MM.1S (cell line): ENCODE measurements around the gene IFT25.

Experiments
- DNase-seq: peaks from one replicate; pipeline ENCODE4 v3.0.0-alpha.2; 2015
- H2AFZ ChIP-seq: fragments of 300-600 bp; sonication (generic); 2 replicates; pipeline ENCODE4 v1.6.0; 2016; ENCODE audit warnings: antibody characterized with exemption, low read length
- H3F3A ChIP-seq: fragments of 300-600 bp; sonication (generic); 2 replicates; pipeline ENCODE4 v1.6.1; 2016; ENCODE audit warnings: mild to moderate bottlenecking, antibody characterized with exemption, low read length, moderate library complexity, mixed read lengths; ENCODE audit not compliant: insufficient read depth
- H3K27ac ChIP-seq: fragments of 300-600 bp; sonication (generic); 2 replicates; pipeline ENCODE4 v1.5.1; 2016; ENCODE audit warnings: mild to moderate bottlenecking, low read length
- H3K27me3 ChIP-seq: fragments of 300-600 bp; sonication (generic); replicated peaks from 2 replicates; pipeline ENCODE4 v1.6.0; 2016; ENCODE audit warnings: low read length; ENCODE audit not compliant: insufficient read depth
- H3K36me3 ChIP-seq: fragments of 300-600 bp; sonication (generic); replicated peaks from 2 replicates; pipeline ENCODE4 v1.6.1; 2016; ENCODE audit warnings: mild to moderate bottlenecking, low read length, mixed read lengths; ENCODE audit not compliant: insufficient read depth
- H3K4me1 ChIP-seq: fragments of 300-600 bp; sonication (generic); 2 replicates; pipeline ENCODE4 v1.6.1; 2016; ENCODE audit warnings: low read length, mixed read lengths
- H3K4me2 ChIP-seq: fragments of 300-600 bp; sonication (generic); 2 replicates; pipeline ENCODE4 v1.6.0; 2016; ENCODE audit warnings: low read depth, low read length
- H3K4me3 ChIP-seq: fragments of 300-600 bp; sonication (generic); 2 replicates; pipeline ENCODE4 v1.5.1; 2016; ENCODE audit warnings: low read length, mixed read lengths
- H3K79me2 ChIP-seq: fragments of 300-600 bp; sonication (generic); 2 replicates; pipeline ENCODE4 v1.6.1; 2016; ENCODE audit warnings: mixed run types, low read length, mixed read lengths
- H3K9ac ChIP-seq: fragments of 300-600 bp; sonication (generic); 2 replicates; pipeline ENCODE4 v1.6.1; 2016; ENCODE audit warnings: low read length, mixed read lengths
- H3K9me2 ChIP-seq: fragments of 300-600 bp; sonication (generic); replicated peaks from 2 replicates; pipeline ENCODE4 v1.6.1; 2016; ENCODE audit warnings: mild to moderate bottlenecking, low read length, mixed read lengths; ENCODE audit not compliant: insufficient read depth
- H3K9me3 ChIP-seq: fragments of 300-600 bp; sonication (generic); replicated peaks from 2 replicates; pipeline ENCODE4 v1.6.1; 2016; ENCODE audit warnings: mild to moderate bottlenecking, low read length, mixed read lengths; ENCODE audit not compliant: insufficient read depth
- H4K20me1 ChIP-seq: fragments of 300-600 bp; sonication (generic); 2 replicates; pipeline ENCODE4 v1.6.1; 2016; ENCODE audit warnings: mild to moderate bottlenecking, low read length, moderate library complexity, mixed read lengths; ENCODE audit not compliant: insufficient read depth
- EZH2 ChIP-seq: fragments of 300-600 bp; sonication (generic); optimal IDR thresholded peaks from 2 replicates; pipeline ENCODE3; 2017; ENCODE audit warnings: low read depth, mild to moderate bottlenecking, antibody characterized with exemption, low read length, mixed read lengths
- EZH2phosphoT487 ChIP-seq: fragments of 300-600 bp; sonication (generic); IDR thresholded peaks from 2 replicates; pipeline ENCODE4 v1.6.1; 2018; ENCODE audit warnings: antibody characterized with exemption, low read length
- TF ChIP-seq, protein P1 (sequence below): fragments of 300-600 bp; sonication (generic); IDR thresholded peaks from 2 replicates; pipeline ENCODE4 v1.5.1; 2016; ENCODE audit warnings: antibody characterized with exemption, low read length, mixed read lengths

The IFT25 gene

GRCh38 chr1:53951697-53952096, 6.2 kb upstream of the IFT25 start:
- Histone ChIP-seq H3K4me1 (no peaks in the 10 kb centered on the region), H2AFZ (no peak overlapping the region), H3K9me3 (no peaks in the 10 kb centered on the region), H3K27ac (no peak overlapping the region), H3K4me2 (no peak overlapping the region), H3F3A (no peaks in the 10 kb centered on the region), H3K4me3 (no peak overlapping the region), H3K79me2 (peaks cover 44% of the 10 kb centered on the region), H3K36me3 (no peaks in the 10 kb centered on the region; the same call in 1 of the 2 replicates), H3K9ac (no peak overlapping the region), H3K9me2 (no peaks in the 10 kb centered on the region), H3K27me3 (no peaks in the 10 kb centered on the region), H4K20me1 (no peaks in the 10 kb centered on the region)
- DNase-seq = no peak
- TF ChIP-seq EZH2 = no peak
- TF ChIP-seq EZH2phosphoT487 = no peak
- TF ChIP-seq, protein P1, sequence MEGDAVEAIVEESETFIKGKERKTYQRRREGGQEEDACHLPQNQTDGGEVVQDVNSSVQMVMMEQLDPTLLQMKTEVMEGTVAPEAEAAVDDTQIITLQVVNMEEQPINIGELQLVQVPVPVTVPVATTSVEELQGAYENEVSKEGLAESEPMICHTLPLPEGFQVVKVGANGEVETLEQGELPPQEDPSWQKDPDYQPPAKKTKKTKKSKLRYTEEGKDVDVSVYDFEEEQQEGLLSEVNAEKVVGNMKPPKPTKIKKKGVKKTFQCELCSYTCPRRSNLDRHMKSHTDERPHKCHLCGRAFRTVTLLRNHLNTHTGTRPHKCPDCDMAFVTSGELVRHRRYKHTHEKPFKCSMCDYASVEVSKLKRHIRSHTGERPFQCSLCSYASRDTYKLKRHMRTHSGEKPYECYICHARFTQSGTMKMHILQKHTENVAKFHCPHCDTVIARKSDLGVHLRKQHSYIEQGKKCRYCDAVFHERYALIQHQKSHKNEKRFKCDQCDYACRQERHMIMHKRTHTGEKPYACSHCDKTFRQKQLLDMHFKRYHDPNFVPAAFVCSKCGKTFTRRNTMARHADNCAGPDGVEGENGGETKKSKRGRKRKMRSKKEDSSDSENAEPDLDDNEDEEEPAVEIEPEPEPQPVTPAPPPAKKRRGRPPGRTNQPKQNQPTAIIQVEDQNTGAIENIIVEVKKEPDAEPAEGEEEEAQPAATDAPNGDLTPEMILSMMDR = no peak

DNA sequence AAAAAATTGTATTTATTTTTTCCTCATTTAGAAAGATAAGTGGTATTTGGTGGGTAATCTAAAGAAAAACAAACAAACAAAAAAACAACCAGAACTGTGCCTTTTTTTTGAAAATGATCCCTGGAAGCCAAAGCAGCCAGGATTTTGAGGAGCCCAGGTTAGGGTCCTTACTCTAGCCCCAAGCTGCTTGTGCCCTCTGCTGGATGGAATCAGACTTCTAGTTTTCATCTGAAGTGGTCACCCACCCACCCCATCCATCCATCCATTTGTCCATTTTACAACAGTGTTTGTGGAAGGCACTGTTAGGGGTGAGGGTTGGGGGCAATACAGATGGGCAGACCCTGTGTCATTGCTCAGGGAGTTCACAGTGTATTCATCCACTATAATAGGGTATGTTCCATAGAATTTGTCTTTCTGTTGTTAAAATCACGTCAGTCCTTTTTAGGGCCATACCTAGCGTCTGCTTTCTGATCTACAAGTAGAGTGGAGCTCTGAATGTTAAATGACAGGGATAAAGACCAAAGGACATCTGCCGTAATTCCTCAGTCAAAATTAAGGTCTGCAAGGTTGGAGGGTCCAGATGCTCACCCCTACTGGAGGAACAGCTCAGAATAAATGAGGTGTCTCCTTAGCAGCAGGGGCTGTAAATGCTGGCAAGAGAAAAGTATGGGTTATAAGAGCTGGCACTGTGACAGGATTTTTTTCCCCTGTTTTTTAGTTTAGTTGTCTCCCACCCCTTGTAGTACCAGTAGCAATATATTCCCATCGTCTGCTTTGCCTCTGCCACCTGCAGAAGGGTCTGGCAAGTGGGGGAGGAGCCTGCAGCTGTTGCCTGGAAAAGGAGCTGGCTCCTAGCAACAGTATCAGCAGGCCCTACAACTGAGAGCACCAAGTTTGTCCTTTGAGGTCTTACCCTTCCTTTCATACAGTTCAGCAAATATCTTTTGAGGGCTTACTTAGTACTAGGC, 3.8 kb upstream of the IFT25 start:
- Histone ChIP-seq H3K79me2 (peaks cover 57% of the 10 kb centered on the region), H3F3A (no peaks in the 10 kb centered on the region), H3K9ac (no peak overlapping the region), H3K9me3 (no peaks in the 10 kb centered on the region), H3K4me3 (no peak overlapping the region), H3K4me2 (no peak overlapping the region), H2AFZ (no peak overlapping the region), H3K27me3 (no peaks in the 10 kb centered on the region), H3K27ac (no peak overlapping the region), H4K20me1 (no peaks in the 10 kb centered on the region), H3K4me1 (0 out of 2 replicates have a peak, but pooled peaks cover 6% of the 10 kb centered on the region), H3K9me2 (no peaks in the 10 kb centered on the region), H3K36me3 (no peaks in the 10 kb centered on the region)
- DNase-seq = peak; percentile 31
- TF ChIP-seq EZH2 (no peak), EZH2phosphoT487 (no peak)
- TF ChIP-seq, protein P1 = peak; percentile 50

- no peak overlapping the region for H3K4me2 ChIP-seq
- no peak overlapping the region for H3K9ac ChIP-seq
- H3K27me3 ChIP-seq = no peaks in the 10 kb centered on the region
- H3F3A ChIP-seq = no peaks in the 10 kb centered on the region
- H4K20me1 ChIP-seq = no peaks in the 10 kb centered on the region
- H3K36me3 ChIP-seq = no peaks in the 10 kb centered on the region
- peaks cover 66% of the 10 kb centered on the region for H3K79me2 ChIP-seq
- H3K9me3 ChIP-seq = no peaks in the 10 kb centered on the region
- H3K4me1 ChIP-seq = 0 out of 2 replicates have a peak, but pooled peaks cover 6% of the 10 kb centered on the region
- H3K27ac ChIP-seq = no peak overlapping the region
- H3K9me2 ChIP-seq = no peaks in the 10 kb centered on the region
- DNase-seq = no peak
- H3K4me3 ChIP-seq = no peak overlapping the region
- TF ChIP-seq EZH2phosphoT487 (no peak), EZH2 (no peak)
- TF ChIP-seq, protein P1 = no peak
- no peak overlapping the region for H2AFZ ChIP-seq
Observed at GRCh38 chr1:53948291-53948690, 2.8 kb upstream of the IFT25 start.
